BE2C (cell line): ENCODE measurements around the gene CAPNS2.

ENCODE experiments used
- DNase-seq: peaks from one replicate; pipeline ENCODE4 v3.0.0-alpha.2; 2020
- H3K27me3 ChIP-seq: fragments of 250-450 bp; sonication (Bioruptor Pico); 2 replicates; pipeline ENCODE4 v1.5.1; 2020; ENCODE audit warnings: mild to moderate bottlenecking
- H3K36me3 ChIP-seq: fragments of 250-450 bp; sonication (Bioruptor Pico); 2 replicates; pipeline ENCODE4 v1.5.1; 2020; ENCODE audit warnings: mild to moderate bottlenecking
- H3K4me1 ChIP-seq: fragments of 250-450 bp; sonication (Bioruptor Pico); 2 replicates; pipeline ENCODE4 v1.5.1; 2020
- H3K4me3 ChIP-seq: 2 replicates; pipeline ENCODE4 v1.5.1; 2011; ENCODE audit warnings: low read depth, low read length
- H3K9me3 ChIP-seq: fragments of 250-450 bp; sonication (Bioruptor Pico); 2 replicates; pipeline ENCODE4 v1.5.1; 2020
- CTCF ChIP-seq: IDR thresholded peaks from 2 replicates; pipeline ENCODE4 v1.5.1; 2012; ENCODE audit warnings: mild to moderate bottlenecking, low read depth, low read length

CAPNS2 gene

DNA sequence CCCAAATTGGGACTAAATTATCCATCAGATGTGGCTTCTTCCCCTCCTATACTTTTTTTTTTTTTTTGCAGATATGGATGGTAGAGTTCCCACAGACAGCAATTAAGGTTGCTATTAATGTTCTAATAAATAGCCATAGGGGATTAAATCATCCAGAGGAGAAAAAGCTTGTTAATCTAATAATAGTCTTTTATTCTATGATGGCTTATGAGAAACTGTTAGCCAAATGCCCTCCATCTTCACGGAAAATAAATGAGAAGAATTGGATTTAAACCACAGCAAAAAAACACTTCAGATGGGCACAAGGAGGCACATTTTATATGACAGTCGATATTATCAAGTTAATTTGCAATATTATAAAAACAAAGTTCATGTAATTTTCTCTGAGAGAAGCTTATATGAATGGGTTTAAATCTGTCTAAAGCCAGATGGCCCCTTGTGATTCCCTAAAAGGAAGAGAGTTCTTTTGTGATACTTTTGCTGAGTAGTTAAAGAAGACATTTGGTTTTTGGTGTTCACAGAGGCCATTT is 5.1 kb upstream of the CAPNS2 start:
- TF ChIP-seq CTCF: no peak
- no peak for DNase-seq
- H3K27me3 ChIP-seq: no peaks in the 10 kb centered on the region
- H3K4me1 ChIP-seq: peaks cover 58% of the 10 kb centered on the region
- peaks cover 25% of the 10 kb centered on the region for H3K36me3 ChIP-seq
- H3K4me3 ChIP-seq: no peak overlapping the region
- no peaks in the 10 kb centered on the region for H3K9me3 ChIP-seq

DNA sequence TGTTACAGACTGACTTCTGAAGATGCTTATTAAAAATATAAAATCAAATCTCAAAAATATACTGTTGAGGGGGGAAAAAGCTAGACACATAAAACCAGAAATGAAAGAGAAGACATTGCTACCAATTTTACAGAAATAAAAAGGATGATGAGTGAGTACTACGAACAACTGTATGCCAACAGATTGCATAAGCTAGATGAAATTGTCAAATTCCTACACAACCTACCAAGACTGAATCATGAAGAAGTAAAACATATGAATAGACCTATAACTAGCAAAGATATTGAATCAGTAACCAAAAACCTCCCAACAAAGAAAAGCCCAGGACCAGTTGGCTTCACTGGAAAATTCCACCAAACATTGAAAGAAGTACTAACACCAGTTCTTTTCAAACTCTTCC is 3.5 kb upstream of the CAPNS2 start:
- TF ChIP-seq CTCF: no peak
- Histone ChIP-seq H3K9me3 (no peaks in the 10 kb centered on the region), H3K4me3 (no peak overlapping the region), H3K27me3 (no peaks in the 10 kb centered on the region), H3K36me3 (peaks cover 31% of the 10 kb centered on the region), H3K4me1 (peaks cover 51% of the 10 kb centered on the region)
- DNase-seq: no peak

GRCh38 chr16:55563797-55564196 is 2.7 kb upstream of the CAPNS2 start:
- Histone ChIP-seq H3K36me3 (peaks cover 29% of the 10 kb centered on the region), H3K9me3 (no peaks in the 10 kb centered on the region), H3K4me3 (no peak overlapping the region), H3K27me3 (no peaks in the 10 kb centered on the region), H3K4me1 (peaks cover 50% of the 10 kb centered on the region)
- TF ChIP-seq CTCF: no peak
- no peak for DNase-seq

GRCh38 chr16:55565086-55565485 is 1.4 kb upstream of the CAPNS2 start:
- no peak for DNase-seq
- H3K36me3 ChIP-seq: peaks cover 27% of the 10 kb centered on the region
- no peak for TF ChIP-seq CTCF
- H3K4me1 ChIP-seq: peaks cover 43% of the 10 kb centered on the region
- H3K9me3 ChIP-seq: no peaks in the 10 kb centered on the region
- H3K4me3 ChIP-seq: no peak overlapping the region
- H3K27me3 ChIP-seq: no peaks in the 10 kb centered on the region

DNA sequence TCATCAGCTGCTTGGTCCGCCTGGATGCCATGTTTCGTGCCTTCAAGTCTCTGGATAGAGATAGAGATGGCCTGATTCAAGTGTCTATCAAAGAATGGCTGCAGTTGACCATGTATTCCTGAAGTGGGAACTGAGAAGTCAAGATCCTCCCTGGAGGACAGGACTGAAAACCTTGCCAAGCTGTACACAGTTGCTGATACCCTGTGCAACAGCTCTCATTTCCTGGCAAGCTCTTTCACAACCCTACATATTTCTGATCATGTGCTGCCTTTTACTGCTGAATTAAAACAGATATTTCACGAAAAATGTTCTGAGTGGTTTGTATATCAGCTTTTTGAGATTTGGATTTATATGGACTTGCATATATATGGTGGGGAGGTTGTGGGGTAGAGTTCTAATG is 898 bp downstream of the CAPNS2 start:
- no peak for TF ChIP-seq CTCF
- Histone ChIP-seq H3K4me1 (peaks cover 26% of the 10 kb centered on the region), H3K9me3 (no peaks in the 10 kb centered on the region), H3K27me3 (no peaks in the 10 kb centered on the region), H3K4me3 (no peak overlapping the region), H3K36me3 (peaks cover 27% of the 10 kb centered on the region)
- no peak for DNase-seq

GRCh38 chr16:55568207-55568606 is 1.7 kb downstream of the CAPNS2 start:
- H3K9me3 ChIP-seq: no peaks in the 10 kb centered on the region
- DNase-seq: no peak

More at GRCh38 chr16:55568207-55568606, 1.7 kb downstream of the CAPNS2 start:
- Histone ChIP-seq H3K4me3 (no peak overlapping the region), H3K27me3 (no peaks in the 10 kb centered on the region), H3K36me3 (peaks cover 22% of the 10 kb centered on the region), H3K4me1 (peaks cover 18% of the 10 kb centered on the region)
- no peak for TF ChIP-seq CTCF
